ENCODE measurements around the gene KDM5B. TPM values are rescaled to one million over a fixed set of nuclear protein-coding genes. Genes with fewer than 3 reads are reported as not detected.

Gene KDM5B
- total RNA-seq, 1 experiment from 2014 or later, result not detected

- no peaks in the 10 kb centered on the region for H3K4me1 ChIP-seq (ENCODE audit: low read length)
- no peaks in the 10 kb centered on the region for H3K9me3 ChIP-seq (ENCODE audit: low read length)
- H3K4me2 ChIP-seq (ENCODE audit: low read depth, low read length, poor library complexity, severe bottlenecking), result no peak overlapping the region
- no peaks in the 10 kb centered on the region for H4K20me1 ChIP-seq (ENCODE audit: insufficient read depth, low read depth, low read length)
- no peak for DNase-seq
- no peak overlapping the region for H3K9ac ChIP-seq (ENCODE audit: low read length)
- no peak overlapping the region for H2AFZ ChIP-seq (ENCODE audit: low read length)
- H3K4me3 ChIP-seq (ENCODE audit: low read length), result no peak overlapping the region
- H3K79me2 ChIP-seq (ENCODE audit: low read length), result no peaks in the 10 kb centered on the region
- H3K27ac ChIP-seq (ENCODE audit: low read length), result no peak overlapping the region
- H3K27me3 ChIP-seq (ENCODE audit: low read length), result no peaks in the 10 kb centered on the region
- no peaks in the 10 kb centered on the region for H3K9me2 ChIP-seq (replicated peaks; ENCODE audit: insufficient read depth, low read length)
- no peaks in the 10 kb centered on the region for H3K36me3 ChIP-seq (ENCODE audit: insufficient read depth, low read length)
These were observed 120.9 kb downstream of the KDM5B start for GRCh38 chr1:202687370-202687769.

DNA sequence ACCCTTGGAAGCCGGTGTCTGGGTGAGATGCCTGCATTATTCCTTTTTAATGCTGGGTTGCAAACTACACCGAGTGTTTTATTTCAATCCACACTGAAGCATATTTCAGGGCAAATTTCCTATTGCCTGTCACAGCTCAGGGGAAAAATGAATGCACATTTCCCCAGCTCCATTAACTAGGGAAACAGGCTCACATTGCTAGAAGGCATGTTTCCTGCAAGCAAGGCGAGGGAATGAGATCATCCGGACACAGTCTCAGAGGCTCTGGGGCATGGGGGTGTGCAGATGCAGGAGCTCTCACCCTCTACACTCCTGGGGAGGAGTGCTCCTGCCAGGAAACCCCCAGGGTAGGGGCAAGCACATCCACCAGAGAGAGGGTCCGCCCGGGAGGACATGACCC lies 122.6 kb downstream of the KDM5B start:
- no peaks in the 10 kb centered on the region for H3K36me3 ChIP-seq (ENCODE audit: insufficient read depth, low read length)
- no peaks in the 10 kb centered on the region for H3K9me3 ChIP-seq (ENCODE audit: low read length)
- no peak overlapping the region for H3K9ac ChIP-seq (ENCODE audit: low read length)
- no peak overlapping the region for H3K27ac ChIP-seq (ENCODE audit: low read length)
- H2AFZ ChIP-seq (ENCODE audit: low read length), result no peak overlapping the region
- H3K79me2 ChIP-seq (ENCODE audit: low read length), result no peaks in the 10 kb centered on the region
- DNase-seq, result no peak
- H3K4me1 ChIP-seq (ENCODE audit: low read length), result no peaks in the 10 kb centered on the region
- no peak overlapping the region for H3K4me2 ChIP-seq (ENCODE audit: low read depth, low read length, poor library complexity, severe bottlenecking)
- H4K20me1 ChIP-seq (ENCODE audit: insufficient read depth, low read depth, low read length), result no peaks in the 10 kb centered on the region
- H3K4me3 ChIP-seq (ENCODE audit: low read length), result no peak overlapping the region
- no peaks in the 10 kb centered on the region for H3K27me3 ChIP-seq (ENCODE audit: low read length)
- no peaks in the 10 kb centered on the region for H3K9me2 ChIP-seq (replicated peaks; ENCODE audit: insufficient read depth, low read length)

DNA sequence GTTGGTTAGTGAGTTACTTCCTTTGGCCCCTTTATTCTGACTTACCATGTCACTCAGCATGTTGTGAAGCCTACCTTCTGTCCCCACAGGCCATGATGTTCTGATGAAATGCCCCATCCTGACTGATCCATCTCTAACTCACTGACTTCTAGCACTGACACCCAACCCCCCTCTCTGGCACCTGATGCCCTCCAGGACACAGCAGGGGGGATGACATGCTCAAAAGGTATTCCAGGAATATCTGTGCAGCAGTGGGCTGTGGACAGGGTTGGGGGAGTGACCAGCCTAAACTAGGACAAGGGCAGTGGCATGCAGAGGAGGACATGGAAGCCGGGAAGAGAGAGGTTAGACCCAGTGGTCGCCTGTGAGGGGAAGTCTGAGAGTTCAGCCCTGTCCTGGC lies 123.5 kb downstream of the KDM5B start:
- no peak overlapping the region for H2AFZ ChIP-seq (ENCODE audit: low read length)
- H3K4me2 ChIP-seq (ENCODE audit: low read depth, low read length, poor library complexity, severe bottlenecking), result no peak overlapping the region
- H3K4me1 ChIP-seq (ENCODE audit: low read length), result no peaks in the 10 kb centered on the region
- H3K27ac ChIP-seq (ENCODE audit: low read length), result no peak overlapping the region
- no peaks in the 10 kb centered on the region for H3K36me3 ChIP-seq (ENCODE audit: insufficient read depth, low read length)
- no peaks in the 10 kb centered on the region for H3K27me3 ChIP-seq (ENCODE audit: low read length)
- no peak overlapping the region for H3K9ac ChIP-seq (ENCODE audit: low read length)
- no peak overlapping the region for H3K4me3 ChIP-seq (ENCODE audit: low read length)
- DNase-seq, result no peak
- no peaks in the 10 kb centered on the region for H4K20me1 ChIP-seq (ENCODE audit: insufficient read depth, low read depth, low read length)
- no peaks in the 10 kb centered on the region for H3K79me2 ChIP-seq (ENCODE audit: low read length)
- H3K9me2 ChIP-seq (replicated peaks; ENCODE audit: insufficient read depth, low read length), result no peaks in the 10 kb centered on the region
- H3K9me3 ChIP-seq (ENCODE audit: low read length), result no peaks in the 10 kb centered on the region

- Histone ChIP-seq H3K9me2 (replicated peaks; ENCODE audit: insufficient read depth, low read length) (no peaks in the 10 kb centered on the region), H3K36me3 (ENCODE audit: insufficient read depth, low read length) (no peaks in the 10 kb centered on the region), H3K9me3 (ENCODE audit: low read length) (no peaks in the 10 kb centered on the region), H2AFZ (ENCODE audit: low read length) (no peak overlapping the region), H3K79me2 (ENCODE audit: low read length) (no peaks in the 10 kb centered on the region), H3K27me3 (ENCODE audit: low read length) (no peaks in the 10 kb centered on the region), H3K27ac (ENCODE audit: low read length) (no peak overlapping the region), H3K4me2 (ENCODE audit: low read depth, low read length, poor library complexity, severe bottlenecking) (no peak overlapping the region), H4K20me1 (ENCODE audit: insufficient read depth, low read depth, low read length) (no peaks in the 10 kb centered on the region), H3K9ac (ENCODE audit: low read length) (no peak overlapping the region), H3K4me3 (ENCODE audit: low read length) (no peak overlapping the region), H3K4me1 (ENCODE audit: low read length) (no peaks in the 10 kb centered on the region)
- DNase-seq, result no peak
These were observed 125.2 kb downstream of the KDM5B start for GRCh38 chr1:202683029-202683428.

- Histone ChIP-seq H3K36me3 (ENCODE audit: insufficient read depth, low read length) (no peaks in the 10 kb centered on the region), H2AFZ (ENCODE audit: low read length) (no peak overlapping the region), H3K9me2 (replicated peaks; ENCODE audit: insufficient read depth, low read length) (no peaks in the 10 kb centered on the region), H3K9ac (ENCODE audit: low read length) (no peak overlapping the region), H3K9me3 (ENCODE audit: low read length) (peaks cover 2% of the 10 kb centered on the region; the same call in 1 of the 2 replicates), H3K27ac (ENCODE audit: low read length) (no peak overlapping the region), H4K20me1 (ENCODE audit: insufficient read depth, low read depth, low read length) (no peaks in the 10 kb centered on the region), H3K4me1 (ENCODE audit: low read length) (no peaks in the 10 kb centered on the region), H3K79me2 (ENCODE audit: low read length) (no peaks in the 10 kb centered on the region), H3K4me2 (ENCODE audit: low read depth, low read length, poor library complexity, severe bottlenecking) (no peak overlapping the region), H3K4me3 (ENCODE audit: low read length) (no peak overlapping the region), H3K27me3 (ENCODE audit: low read length) (no peaks in the 10 kb centered on the region)
- DNase-seq, result no peak
These were observed 125.7 kb downstream of the KDM5B start for GRCh38 chr1:202682477-202682876.

DNA sequence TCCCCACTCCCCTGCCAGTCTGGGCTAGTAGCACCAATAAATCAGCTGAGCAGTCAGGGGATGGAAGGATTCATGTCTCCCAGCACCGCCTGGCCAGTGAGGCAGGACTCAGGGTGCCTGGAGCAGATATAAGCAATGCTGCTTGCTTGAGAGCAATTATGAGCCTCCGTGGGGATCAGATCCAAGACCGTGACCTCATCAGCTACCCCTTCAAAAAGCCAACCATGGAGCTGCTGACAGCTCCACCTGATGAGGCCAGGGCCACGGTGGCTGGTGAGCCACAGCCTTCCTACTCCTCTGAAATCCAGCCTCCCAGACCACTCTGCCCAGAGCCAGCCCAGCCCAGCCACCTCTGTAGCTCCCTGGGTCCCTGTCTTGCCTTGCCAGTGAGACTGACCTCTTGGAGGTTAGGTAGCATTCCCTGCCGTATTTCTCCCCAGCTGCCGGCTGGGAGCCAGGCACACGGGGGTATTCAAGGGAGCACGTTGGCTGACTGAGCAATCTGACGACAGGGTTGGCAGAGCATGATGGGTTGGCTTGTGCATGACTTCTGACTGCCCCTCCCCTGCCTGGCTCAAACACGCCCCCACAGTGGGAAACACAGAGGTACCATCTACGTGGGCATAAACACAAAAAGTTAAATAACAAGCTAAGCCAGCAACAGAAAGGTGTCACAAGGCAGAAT lies 126.3 kb downstream of the KDM5B start:
- no peaks in the 10 kb centered on the region for H3K9me2 ChIP-seq (replicated peaks; ENCODE audit: insufficient read depth, low read length)
- no peaks in the 10 kb centered on the region for H3K27me3 ChIP-seq (ENCODE audit: low read length)
- H3K27ac ChIP-seq (ENCODE audit: low read length), result no peak overlapping the region
- H3K79me2 ChIP-seq (ENCODE audit: low read length), result no peaks in the 10 kb centered on the region
- H2AFZ ChIP-seq (ENCODE audit: low read length), result no peak overlapping the region
- peaks cover 3% of the 10 kb centered on the region; the same call in 1 of the 2 replicates for H3K9me3 ChIP-seq (ENCODE audit: low read length)
- DNase-seq, result no peak
- no peaks in the 10 kb centered on the region for H4K20me1 ChIP-seq (ENCODE audit: insufficient read depth, low read depth, low read length)
- H3K4me2 ChIP-seq (ENCODE audit: low read depth, low read length, poor library complexity, severe bottlenecking), result no peak overlapping the region
- H3K4me1 ChIP-seq (ENCODE audit: low read length), result no peaks in the 10 kb centered on the region
- H3K9ac ChIP-seq (ENCODE audit: low read length), result no peak overlapping the region
- H3K4me3 ChIP-seq (ENCODE audit: low read length), result no peak overlapping the region
- no peaks in the 10 kb centered on the region for H3K36me3 ChIP-seq (ENCODE audit: insufficient read depth, low read length)

DNA sequence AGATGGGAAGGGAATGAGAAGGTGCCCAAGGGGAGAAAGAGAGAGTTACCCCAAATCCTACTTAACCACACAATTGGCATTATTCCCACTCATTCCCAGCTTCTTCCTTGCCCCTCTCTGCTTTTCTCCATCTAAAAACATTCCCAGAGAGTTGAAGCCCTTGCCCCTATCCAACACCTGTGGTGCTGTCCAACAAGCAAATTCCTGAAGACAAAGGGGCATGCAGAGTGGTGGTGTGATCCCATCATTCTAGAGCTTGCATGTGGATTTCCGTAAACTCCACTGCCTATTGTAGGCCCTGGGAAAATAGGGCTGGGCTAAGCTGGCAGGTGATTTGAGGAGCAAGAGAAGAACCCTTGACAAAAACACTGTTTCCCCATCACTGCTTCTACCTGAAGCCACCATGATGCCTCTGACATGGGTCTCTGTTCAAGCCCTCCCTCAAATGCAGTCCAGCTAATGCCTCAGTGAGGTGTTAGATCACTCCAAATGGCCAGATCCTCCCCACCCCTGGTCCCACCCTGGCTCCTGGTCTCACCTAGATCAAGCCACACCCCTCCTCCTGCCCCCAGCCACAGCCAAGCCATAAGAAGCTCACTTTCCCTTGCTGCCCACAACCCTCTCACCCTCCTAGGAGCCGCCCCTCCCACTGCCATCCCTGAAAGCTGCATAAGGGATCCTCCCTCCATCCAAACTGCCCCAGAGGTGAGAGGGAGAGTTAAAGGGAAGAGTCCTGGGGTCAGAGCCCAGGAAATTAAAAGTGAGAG lies 127.5 kb downstream of the KDM5B start:
- Histone ChIP-seq H3K9me3 (ENCODE audit: low read length) (peaks cover 3% of the 10 kb centered on the region; the same call in 1 of the 2 replicates), H2AFZ (ENCODE audit: low read length) (no peak overlapping the region), H3K9ac (ENCODE audit: low read length) (no peak overlapping the region), H3K4me3 (ENCODE audit: low read length) (no peak overlapping the region), H3K27ac (ENCODE audit: low read length) (no peak overlapping the region), H3K36me3 (ENCODE audit: insufficient read depth, low read length) (no peaks in the 10 kb centered on the region), H3K9me2 (replicated peaks; ENCODE audit: insufficient read depth, low read length) (no peaks in the 10 kb centered on the region), H3K79me2 (ENCODE audit: low read length) (no peaks in the 10 kb centered on the region), H4K20me1 (ENCODE audit: insufficient read depth, low read depth, low read length) (no peaks in the 10 kb centered on the region), H3K27me3 (ENCODE audit: low read length) (no peaks in the 10 kb centered on the region), H3K4me1 (ENCODE audit: low read length) (no peaks in the 10 kb centered on the region), H3K4me2 (ENCODE audit: low read depth, low read length, poor library complexity, severe bottlenecking) (no peak overlapping the region)
- no peak for DNase-seq

DNA sequence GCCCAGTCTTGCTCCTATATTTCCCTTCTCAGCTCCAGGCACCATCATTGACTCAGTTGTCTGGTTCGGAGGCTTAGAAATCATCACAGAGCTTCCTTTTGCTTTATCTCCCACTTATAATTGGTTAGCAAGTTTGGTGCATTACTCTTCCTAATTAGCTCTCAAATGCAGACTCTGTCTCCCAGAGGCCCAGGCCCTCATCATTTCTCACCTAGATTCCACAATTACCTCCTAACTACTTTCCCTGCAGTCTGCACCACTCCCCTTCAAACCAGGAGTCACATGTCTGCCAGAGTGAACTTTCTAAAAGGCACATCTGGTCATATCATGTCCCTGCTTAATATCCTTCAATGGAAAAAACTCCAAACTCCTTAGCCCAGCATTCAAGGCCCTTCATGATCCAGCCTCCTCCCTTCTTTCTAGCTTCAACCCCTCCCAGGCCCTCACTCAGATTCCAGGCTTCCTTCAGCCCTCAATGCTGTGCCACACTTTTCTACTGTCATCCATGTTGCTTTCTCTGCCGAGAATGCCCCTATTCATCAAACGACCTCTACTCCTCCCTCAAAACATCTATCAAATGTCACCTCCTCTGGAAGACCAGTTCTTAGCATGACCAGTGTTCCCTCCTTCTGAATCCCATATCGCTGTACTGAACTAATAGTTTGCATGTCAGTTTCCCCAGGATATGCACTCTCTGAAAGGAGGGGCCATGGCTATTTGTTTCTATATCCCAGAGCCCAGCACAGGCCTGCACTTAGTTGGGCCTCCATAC lies 128.6 kb downstream of the KDM5B start:
- Histone ChIP-seq H3K9ac (ENCODE audit: low read length) (no peak overlapping the region), H3K27ac (ENCODE audit: low read length) (no peak overlapping the region), H3K79me2 (ENCODE audit: low read length) (no peaks in the 10 kb centered on the region), H4K20me1 (ENCODE audit: insufficient read depth, low read depth, low read length) (no peaks in the 10 kb centered on the region), H3K36me3 (ENCODE audit: insufficient read depth, low read length) (no peaks in the 10 kb centered on the region), H3K4me3 (ENCODE audit: low read length) (no peak overlapping the region), H2AFZ (ENCODE audit: low read length) (no peak overlapping the region), H3K9me3 (ENCODE audit: low read length) (peaks cover 3% of the 10 kb centered on the region; the same call in 1 of the 2 replicates), H3K27me3 (ENCODE audit: low read length) (no peaks in the 10 kb centered on the region), H3K9me2 (replicated peaks; ENCODE audit: insufficient read depth, low read length) (no peaks in the 10 kb centered on the region), H3K4me2 (ENCODE audit: low read depth, low read length, poor library complexity, severe bottlenecking) (no peak overlapping the region), H3K4me1 (ENCODE audit: low read length) (no peaks in the 10 kb centered on the region)
- no peak for DNase-seq

Data from Karpas-422 (cell line).